Activated T-cell treated with anti-CD3 and anti-CD28 coated beads, Interleukin-2, amount 50 U/mL, for 4 hours (primary cell): ENCODE data around the gene AFG1L. TPM values are rescaled to one million over a fixed set of nuclear protein-coding genes. Genes with fewer than 3 reads are reported as not detected.

Experiments used
- ATAC-seq, 2 donors: fragments of 200-7000 bp; cut with Tn5 transposase; one replicate each; pipeline ENCODE4 v1.10.0; 2021
- DNase-seq: peaks from one replicate; pipeline ENCODE4 v3.0.0-alpha.2; 2020
- H3K27me3 Mint-ChIP-seq: one replicate; pipeline ENCODE4 v1.8.0; 2021; ENCODE audit warnings: low read depth, mixed read lengths
- H3K36me3 Mint-ChIP-seq: one replicate; pipeline ENCODE4 v1.8.0; 2022; ENCODE audit warnings: mixed read lengths; ENCODE audit not compliant: insufficient read depth
- H3K4me1 Mint-ChIP-seq: one replicate; pipeline ENCODE4 v1.8.0; 2021; ENCODE audit warnings: low read depth, mixed read lengths
- H3K4me3 Mint-ChIP-seq: one replicate; pipeline ENCODE4 v1.8.0; 2021; ENCODE audit warnings: mild to moderate bottlenecking, moderate library complexity, mixed read lengths
- H3K9me3 Mint-ChIP-seq: one replicate; pipeline ENCODE4 v1.8.0; 2021; ENCODE audit warnings: mixed read lengths
- total RNA-seq, 3 donors: library from RNA; stranded (reverse); gene quantifications; one replicate each; pipeline ENCODE4 v1.2.1, GENCODE V29; 2021

AFG1L gene
- total RNA-seq, 3 donors from 2014 or later, result 2.0 to 4.8 (median 4.0) TPM

GRCh38 chr6:108568551-108569305 lies 273.9 kb downstream of the AFG1L start:
- DNase-seq, result no peak
- H3K4me3 Mint-ChIP-seq, result no peak overlapping the region
- no peaks in the 10 kb centered on the region for H3K9me3 Mint-ChIP-seq
- ATAC-seq, result no peak
- H3K36me3 Mint-ChIP-seq, result peaks cover 25% of the 10 kb centered on the region
- peaks cover 53% of the 10 kb centered on the region for H3K4me1 Mint-ChIP-seq
- H3K27me3 Mint-ChIP-seq, result no peaks in the 10 kb centered on the region

GRCh38 chr6:108570517-108570916 lies 275.7 kb downstream of the AFG1L start:
- H3K4me1 Mint-ChIP-seq, result peaks cover 49% of the 10 kb centered on the region
- DNase-seq (no peak), ATAC-seq (no peak)
- peaks cover 29% of the 10 kb centered on the region for H3K36me3 Mint-ChIP-seq
- H3K4me3 Mint-ChIP-seq, result no peak overlapping the region
- no peaks in the 10 kb centered on the region for H3K9me3 Mint-ChIP-seq
- no peaks in the 10 kb centered on the region for H3K27me3 Mint-ChIP-seq

- H3K4me3 Mint-ChIP-seq, result no peak overlapping the region
- no peaks in the 10 kb centered on the region for H3K27me3 Mint-ChIP-seq
- H3K9me3 Mint-ChIP-seq, result no peaks in the 10 kb centered on the region
- H3K36me3 Mint-ChIP-seq, result peaks cover 24% of the 10 kb centered on the region
- peaks cover 53% of the 10 kb centered on the region for H3K4me1 Mint-ChIP-seq
- ATAC-seq (no peak), DNase-seq (no peak)
Observed at GRCh38 chr6:108574457-108575141, 279.7 kb downstream of the AFG1L start.

Other genes starting within 250 kb of the AFG1L start
- gene OSTM1, start 220.3 kb upstream of the AFG1L start, total RNA-seq, result 10 to 100 TPM; 30.0 to 40.7 (median 31.4) TPM
- not detected for gene NR2E1, start 129.0 kb upstream of the AFG1L start, total RNA-seq
- 10 to 100 TPM; 69.8 to 70.9 (median 70.8) TPM for gene SNX3, start 34.0 kb upstream of the AFG1L start, total RNA-seq